NCI-H1092 (cell line): ENCODE results near the gene ZKSCAN5.
A peak's percentile ranks its signal among the peaks of the same experiment; 100 is the strongest.
"Not testable (repeated sequence)": the region's sequence is repeated elsewhere in the genome, so short reads cannot be mapped to it uniquely, and the experiment has no call there.

Experiments used
- DNase-seq: peaks from one replicate; lab custom pipeline; 2025; lab: John Stamatoyannopoulos, UW

ZKSCAN5 gene

GRCh38 chr7:99497766-99498545 is 6.5 kb upstream of the ZKSCAN5 start:
- DNase-seq = no peak

GRCh38 chr7:99498546-99498944 is 5.9 kb upstream of the ZKSCAN5 start:
- DNase-seq = no peak

GRCh38 chr7:99499371-99499720 is 5.1 kb upstream of the ZKSCAN5 start:
- no peak for DNase-seq

- DNase-seq = peak; percentile 94
Measured at GRCh38 chr7:99499721-99500636, 4.5 kb upstream of the ZKSCAN5 start, which contains the start of gene ZNF394. ZNF394 (minus strand) TSS chr7:99500281; CDS start chr7:99500093, 188 bp downstream.

GRCh38 chr7:99500637-99501009 is 3.8 kb upstream of the ZKSCAN5 start:
- no peak for DNase-seq

- not testable (repeated sequence) for DNase-seq
Measured at GRCh38 chr7:99501236-99501635, 3.2 kb upstream of the ZKSCAN5 start.

GRCh38 chr7:99504281-99504602 is 220 bp upstream of the ZKSCAN5 start:
- DNase-seq = peak; percentile 99

- DNase-seq = no peak
Measured at GRCh38 chr7:99505324-99505662, 831 bp downstream of the ZKSCAN5 start.

GRCh38 chr7:99514050-99514449 is 9.6 kb downstream of the ZKSCAN5 start:
- no peak for DNase-seq

- DNase-seq = no peak
Measured at GRCh38 chr7:99521399-99521798, 16.9 kb downstream of the ZKSCAN5 start.

GRCh38 chr7:99525713-99526440 is 21.4 kb downstream of the ZKSCAN5 start:
- DNase-seq = no peak

GRCh38 chr7:99531354-99531765 is 26.9 kb downstream of the ZKSCAN5 start:
- no peak for DNase-seq

- DNase-seq = no peak
Measured at GRCh38 chr7:99535667-99536066, 31.2 kb downstream of the ZKSCAN5 start.

GRCh38 chr7:99539213-99539811 is 34.9 kb downstream of the ZKSCAN5 start:
- no peak for DNase-seq

GRCh38 chr7:99540542-99540941 is 36.1 kb downstream of the ZKSCAN5 start:
- no peak for DNase-seq

- DNase-seq = no peak
Measured at GRCh38 chr7:99541212-99541611, 36.8 kb downstream of the ZKSCAN5 start.

GRCh38 chr7:99543081-99543671 is 38.7 kb downstream of the ZKSCAN5 start:
- no peak for DNase-seq

- DNase-seq = no peak
Measured at GRCh38 chr7:99543916-99544315, 39.5 kb downstream of the ZKSCAN5 start.

GRCh38 chr7:99545308-99545707 is 40.8 kb downstream of the ZKSCAN5 start:
- not testable (repeated sequence) for DNase-seq

- DNase-seq = not testable (repeated sequence)
Measured at GRCh38 chr7:99549545-99549944, 45.1 kb downstream of the ZKSCAN5 start.

- DNase-seq = no peak
Measured at GRCh38 chr7:99551334-99551733, 46.9 kb downstream of the ZKSCAN5 start.
